HUDEP-2 (cell line): ENCODE measurements around the gene FAT2.

Experiments
- DNase-seq, 76 experiments: peaks; one replicate each; lab custom pipeline; 2025; ENCODE audit not compliant: unreplicated experiment in 76 of 76; lab: John Stamatoyannopoulos, UW

Gene FAT2

GRCh38 chr5:151557951-151558350, 33.2 kb downstream of the FAT2 start:
- DNase-seq, result no peak

- no peak for DNase-seq
Observed at GRCh38 chr5:151557466-151557865, 33.7 kb downstream of the FAT2 start.

- no peak for DNase-seq
Observed at GRCh38 chr5:151556806-151557205, 34.3 kb downstream of the FAT2 start.

GRCh38 chr5:151555760-151556576, 35.2 kb downstream of the FAT2 start:
- peak in 2 of 76 experiments; percentile 1 to 5 for DNase-seq

GRCh38 chr5:151553695-151554094, 37.4 kb downstream of the FAT2 start:
- DNase-seq, result no peak

GRCh38 chr5:151553130-151553670, 37.9 kb downstream of the FAT2 start:
- no peak for DNase-seq

- DNase-seq, result no peak
Observed at GRCh38 chr5:151551985-151552384, 39.1 kb downstream of the FAT2 start.

GRCh38 chr5:151550146-151550545, 41.0 kb downstream of the FAT2 start:
- no peak for DNase-seq

- DNase-seq, result no peak
Observed at GRCh38 chr5:151549713-151550112, 41.4 kb downstream of the FAT2 start.

GRCh38 chr5:151547364-151547763, 43.8 kb downstream of the FAT2 start:
- DNase-seq, result no peak

- no peak for DNase-seq
Observed at GRCh38 chr5:151541571-151541970, 49.6 kb downstream of the FAT2 start.
